Muscle of leg (tissue), 11 donors: ENCODE measurements around the gene SYN1. TPM values are rescaled to one million over a fixed set of nuclear protein-coding genes. Genes with fewer than 3 reads are reported as not detected.

ENCODE experiments used
- DNase-seq: peaks from one replicate; pipeline ENCODE4 v3.0.0; 2013
- H3K27ac ChIP-seq: one replicate; pipeline ENCODE4 v1.5.1; 2013; ENCODE audit warnings: mild to moderate bottlenecking, low read length, control low read depth
- H3K27me3 ChIP-seq: one replicate; pipeline ENCODE4 v1.6.1; 2013; ENCODE audit warnings: low read length; ENCODE audit not compliant: control insufficient read depth, insufficient read depth
- H3K36me3 ChIP-seq: one replicate; pipeline ENCODE4 v1.6.1; 2013; ENCODE audit warnings: low read length; ENCODE audit not compliant: control insufficient read depth, insufficient read depth
- H3K4me1 ChIP-seq: one replicate; pipeline ENCODE4 v1.6.1; 2013; ENCODE audit warnings: low read length; ENCODE audit not compliant: control insufficient read depth, insufficient read depth
- H3K4me3 ChIP-seq: one replicate; pipeline ENCODE4 v1.5.1; 2013; ENCODE audit warnings: low read length, control low read depth
- H3K9me3 ChIP-seq: replicated peaks from 2 replicates; pipeline ENCODE4 v1.6.1; 2013; ENCODE audit warnings: low read depth, low read length; ENCODE audit not compliant: control insufficient read depth
- WGBS: methylation state at CpG from one replicate; pipeline ENCODE4 v1.1.5; 2013; ENCODE audit warnings: missing lambda C conversion rate; ENCODE audit not compliant: insufficient coverage; 5-methylcytosine and 5-hydroxymethylcytosine counted together
- polyA plus RNA-seq, 8 donors: library from polyadenylated mRNA; unstranded; fragments of 120-200 nt; gene quantifications; one replicate each; pipeline versions ENCODE4 v1.2.1 to v1.2.3, GENCODE V29; 2013; ENCODE audit warnings: inconsistent platforms in 1 of 8, low replicate concordance in 1 of 8; ENCODE audit not compliant: insufficient read length in 8 of 8, insufficient read depth in 1 of 8
- total RNA-seq: library from RNA; stranded (reverse); fragments of 120-200 nt; gene quantifications from one replicate; pipeline ENCODE4 v1.2.4, GENCODE V29; 2013

The SYN1 gene
- total and polyA plus RNA-seq, 9 donors: 0.75 to 10.6 (median 7.3) TPM

GRCh38 chrX:47621851-47622250 is 2.2 kb upstream of the SYN1 start:
- H3K9me3 ChIP-seq: no peaks in the 10 kb centered on the region
- H3K27me3 ChIP-seq: peaks cover 5% of the 10 kb centered on the region
- no peak for DNase-seq
- no peak overlapping the region for H3K27ac ChIP-seq
- H3K4me1 ChIP-seq: peaks cover 4% of the 10 kb centered on the region
- H3K4me3 ChIP-seq: no peak overlapping the region
- H3K36me3 ChIP-seq: no peaks in the 10 kb centered on the region
- 72% methylated on average over 4 of the region's 6 CpGs for WGBS

- no peak for DNase-seq
- H3K4me1 ChIP-seq: peaks cover 4% of the 10 kb centered on the region
- H3K27me3 ChIP-seq: peaks cover 5% of the 10 kb centered on the region
- no peaks in the 10 kb centered on the region for H3K9me3 ChIP-seq
- H3K27ac ChIP-seq: no peak overlapping the region
- H3K4me3 ChIP-seq: no peak overlapping the region
- 80% methylated on average over 1 of the region's 9 CpGs for WGBS
- H3K36me3 ChIP-seq: no peaks in the 10 kb centered on the region
Observed at GRCh38 chrX:47620303-47620685, 637 bp upstream of the SYN1 start.

GRCh38 chrX:47618923-47619485 is 653 bp downstream of the SYN1 start:
- Histone ChIP-seq H3K27me3 (peaks cover 6% of the 10 kb centered on the region), H3K27ac (no peak overlapping the region), H3K4me3 (no peak overlapping the region), H3K9me3 (no peaks in the 10 kb centered on the region), H3K36me3 (no peaks in the 10 kb centered on the region), H3K4me1 (peaks cover 4% of the 10 kb centered on the region)
- DNase-seq: no peak
- WGBS: 46% methylated on average over 30 of the region's 32 CpGs

- Histone ChIP-seq H3K36me3 (no peaks in the 10 kb centered on the region), H3K9me3 (no peaks in the 10 kb centered on the region), H3K4me1 (peaks cover 2% of the 10 kb centered on the region), H3K27me3 (peaks cover 8% of the 10 kb centered on the region), H3K4me3 (no peak overlapping the region), H3K27ac (no peak overlapping the region)
- no peak for DNase-seq
- WGBS: 66% methylated on average over 4 of the region's 5 CpGs
Observed at GRCh38 chrX:47614618-47615017, 5.0 kb downstream of the SYN1 start.

- Histone ChIP-seq H3K27ac (no peak overlapping the region), H3K27me3 (peaks cover 8% of the 10 kb centered on the region), H3K9me3 (no peaks in the 10 kb centered on the region), H3K4me1 (no peaks in the 10 kb centered on the region), H3K36me3 (no peaks in the 10 kb centered on the region), H3K4me3 (no peak overlapping the region)
- no peak for DNase-seq
- WGBS: 80% methylated on average over 6 of the region's 8 CpGs
Observed at GRCh38 chrX:47613082-47613481, 6.6 kb downstream of the SYN1 start.

GRCh38 chrX:47612418-47612817 is 7.2 kb downstream of the SYN1 start:
- no peak for DNase-seq
- Histone ChIP-seq H3K4me3 (no peak overlapping the region), H3K27ac (no peak overlapping the region), H3K36me3 (no peaks in the 10 kb centered on the region), H3K9me3 (no peaks in the 10 kb centered on the region), H3K27me3 (peaks cover 8% of the 10 kb centered on the region), H3K4me1 (no peaks in the 10 kb centered on the region)

- no peaks in the 10 kb centered on the region for H3K9me3 ChIP-seq
- no peak for DNase-seq
- no peaks in the 10 kb centered on the region for H3K4me1 ChIP-seq
- no peak overlapping the region for H3K27ac ChIP-seq
- no peak overlapping the region for H3K4me3 ChIP-seq
- H3K36me3 ChIP-seq: no peaks in the 10 kb centered on the region
- peaks cover 8% of the 10 kb centered on the region for H3K27me3 ChIP-seq
- 69% methylated on average over 1 of the region's 2 CpGs for WGBS
Observed at GRCh38 chrX:47611926-47612325, 7.7 kb downstream of the SYN1 start.

GRCh38 chrX:47611489-47611888 is 8.2 kb downstream of the SYN1 start:
- no peak overlapping the region for H3K27ac ChIP-seq
- WGBS: no CpG with 5 or more reads among the region's 2 CpGs
- H3K4me1 ChIP-seq: no peaks in the 10 kb centered on the region
- no peaks in the 10 kb centered on the region for H3K9me3 ChIP-seq
- no peak overlapping the region for H3K4me3 ChIP-seq
- no peak for DNase-seq
- peaks cover 8% of the 10 kb centered on the region for H3K27me3 ChIP-seq
- no peaks in the 10 kb centered on the region for H3K36me3 ChIP-seq

GRCh38 chrX:47610511-47610910 is 9.1 kb downstream of the SYN1 start:
- Histone ChIP-seq H3K27ac (no peak overlapping the region), H3K4me1 (no peaks in the 10 kb centered on the region), H3K4me3 (no peak overlapping the region), H3K27me3 (peaks cover 8% of the 10 kb centered on the region), H3K9me3 (no peaks in the 10 kb centered on the region), H3K36me3 (no peaks in the 10 kb centered on the region)
- DNase-seq: no peak
- 69% methylated on average over 3 of the region's 4 CpGs for WGBS

GRCh38 chrX:47608130-47608810 is 11.4 kb downstream of the SYN1 start:
- peaks cover 1% of the 10 kb centered on the region for H3K27me3 ChIP-seq
- no peaks in the 10 kb centered on the region for H3K36me3 ChIP-seq
- no peak overlapping the region for H3K27ac ChIP-seq
- no peaks in the 10 kb centered on the region for H3K4me1 ChIP-seq
- 73% methylated on average over 6 of the region's 9 CpGs for WGBS
- no peak overlapping the region for H3K4me3 ChIP-seq
- no peak for DNase-seq
- no peaks in the 10 kb centered on the region for H3K9me3 ChIP-seq

- Histone ChIP-seq H3K9me3 (no peaks in the 10 kb centered on the region), H3K36me3 (no peaks in the 10 kb centered on the region), H3K4me1 (no peaks in the 10 kb centered on the region), H3K27me3 (no peaks in the 10 kb centered on the region), H3K27ac (no peak overlapping the region), H3K4me3 (no peak overlapping the region)
- DNase-seq: no peak
Observed at GRCh38 chrX:47607091-47607490, 12.6 kb downstream of the SYN1 start.
